Transverse colon (tissue), 4 donors: ENCODE data around the gene PLEKHH2. TPM values are rescaled to one million over a fixed set of nuclear protein-coding genes. Genes with fewer than 3 reads are reported as not detected.

ENCODE experiments used
- DNase-seq: peaks from one replicate; pipeline ENCODE4 v3.0.0-alpha.2; 2019
- H3K27ac ChIP-seq, 4 donors: fragments of 200-600 bp; sonication (generic); 2 replicates each; pipeline ENCODE4 v1.5.1; 2016 to 2018; ENCODE audit warnings: inconsistent platforms in 4 of 4
- H3K27me3 ChIP-seq: fragments of 200-600 bp; sonication (generic); 2 replicates; pipeline ENCODE4 v1.5.1; 2017; ENCODE audit warnings: inconsistent platforms
- H3K36me3 ChIP-seq, 4 donors: fragments of 200-600 bp; sonication (generic); 2 replicates each; pipeline ENCODE4 v1.5.1; 2017 to 2019; ENCODE audit warnings: inconsistent platforms in 4 of 4
- H3K4me1 ChIP-seq, 4 donors: fragments of 200-600 bp; sonication (generic); 2 replicates each; pipeline ENCODE4 v1.5.1; 2017 to 2020; ENCODE audit warnings: inconsistent platforms in 4 of 4
- H3K4me3 ChIP-seq, 4 donors: fragments of 200-600 bp; sonication (generic); 1 replicate in 1 of 4; 2 replicates in 3 of 4; pipeline versions ENCODE4 v1.5.1 to v1.6.1; 2017 to 2019; ENCODE audit warnings: inconsistent platforms in 4 of 4
- H3K9me3 ChIP-seq, 2 donors: fragments of 200-600 bp; sonication (generic); 2 replicates each; pipeline ENCODE4 v1.5.1; 2017 to 2019; ENCODE audit warnings: inconsistent platforms in 2 of 2
- EP300 ChIP-seq: sonication (generic); formaldehyde crosslinking; IDR thresholded peaks from one replicate; pipeline ENCODE4 v1.6.1; 2017; ENCODE audit warnings: antibody characterized with exemption, low read depth
- POLR2A ChIP-seq: fragments of 450-650 bp; IDR thresholded peaks from one replicate; pipeline ENCODE4 v1.6.1; 2016; ENCODE audit warnings: antibody characterized with exemption, mild to moderate bottlenecking, moderate library complexity
- POLR2AphosphoS5 ChIP-seq, 3 donors: sonication (generic); formaldehyde crosslinking; IDR thresholded peaks; one replicate each; pipeline ENCODE4 v1.6.1; 2016; ENCODE audit warnings: antibody characterized with exemption in 3 of 3
- WGBS, 2 donors: methylation state at CpG; one replicate each; pipeline ENCODE4 v1.1.5; 2018; ENCODE audit warnings: low coverage in 1 of 2; 5-methylcytosine and 5-hydroxymethylcytosine counted together
- in situ Hi-C, 4 donors: fragments of 200-750 bp; cut with MboI; loops; one replicate each; pipeline versions ENCODE4 v1.15.0 to v1.15.1; 2017; ENCODE audit warnings: low sequenced_read_pairs in 3 of 4, low pct_ligation_motif_present in 1 of 4, low pct_unique_long_range_greater_than_20kb in 1 of 4
- intact Hi-C: fragments of 100-400 bp; cut with DNase I; formaldehyde crosslinking; loops from one replicate; pipeline ENCODE4 v1.15.1; 2023; ENCODE audit warnings: low total_unique reads
- total RNA-seq, 4 donors: library from RNA; depleted of rRNA; stranded (reverse); fragments of >200 nt; gene quantifications; one replicate each; pipeline ENCODE4 v1.1.0, GENCODE V29; 2016
- TF ChIP-seq, protein P1 (sequence below), 5 experiments: fragments of 200-600 bp in 3 of 5; fragments of 450-650 bp in 2 of 5; sonication (generic) in 3 of 5; IDR thresholded peaks; 1 replicate in 2 of 5; 2 replicates in 3 of 5; pipeline ENCODE4 v1.5.1; 2016 to 2017; ENCODE audit warnings: antibody characterized with exemption in 5 of 5, inconsistent platforms in 3 of 5, mild to moderate bottlenecking in 2 of 5, moderate library complexity in 1 of 5

The PLEKHH2 gene
- total RNA-seq, 4 donors from 2014 or later: 7.2 to 32.4 (median 12.3) TPM

DNA sequence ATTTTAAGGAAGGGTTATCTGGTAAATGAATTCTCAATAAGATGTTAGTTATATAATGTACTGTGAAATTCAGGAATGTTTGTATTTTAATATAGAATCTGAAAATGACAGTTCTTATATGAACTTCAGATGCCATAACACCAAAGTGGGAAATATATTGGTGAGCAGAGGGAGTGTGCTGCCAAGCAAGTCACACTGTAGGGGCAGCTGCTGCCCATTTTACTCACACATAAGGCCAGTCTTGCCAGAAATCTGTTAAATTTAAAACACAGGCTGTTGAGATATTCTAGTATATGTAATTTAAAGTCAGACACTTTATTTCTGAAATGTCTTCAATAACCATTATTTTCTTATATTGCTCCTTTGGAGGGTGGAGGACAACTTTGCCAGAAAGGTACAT lies 73.8 kb downstream of the PLEKHH2 start:
- Histone ChIP-seq H3K4me1 (peaks cover 0 to 4% (median 0%) of the 10 kb centered on the region in 4 donors), H3K9me3 (no peaks in the 10 kb centered on the region), H3K27ac (no peak overlapping the region), H3K27me3 (peaks cover 5% of the 10 kb centered on the region), H3K4me3 (no peak overlapping the region), H3K36me3 (no peaks in the 10 kb centered on the region)
- no peak for DNase-seq
- intact Hi-C loops: no loop called here
- TF ChIP-seq EP300: no peak
- TF ChIP-seq, protein P1, sequence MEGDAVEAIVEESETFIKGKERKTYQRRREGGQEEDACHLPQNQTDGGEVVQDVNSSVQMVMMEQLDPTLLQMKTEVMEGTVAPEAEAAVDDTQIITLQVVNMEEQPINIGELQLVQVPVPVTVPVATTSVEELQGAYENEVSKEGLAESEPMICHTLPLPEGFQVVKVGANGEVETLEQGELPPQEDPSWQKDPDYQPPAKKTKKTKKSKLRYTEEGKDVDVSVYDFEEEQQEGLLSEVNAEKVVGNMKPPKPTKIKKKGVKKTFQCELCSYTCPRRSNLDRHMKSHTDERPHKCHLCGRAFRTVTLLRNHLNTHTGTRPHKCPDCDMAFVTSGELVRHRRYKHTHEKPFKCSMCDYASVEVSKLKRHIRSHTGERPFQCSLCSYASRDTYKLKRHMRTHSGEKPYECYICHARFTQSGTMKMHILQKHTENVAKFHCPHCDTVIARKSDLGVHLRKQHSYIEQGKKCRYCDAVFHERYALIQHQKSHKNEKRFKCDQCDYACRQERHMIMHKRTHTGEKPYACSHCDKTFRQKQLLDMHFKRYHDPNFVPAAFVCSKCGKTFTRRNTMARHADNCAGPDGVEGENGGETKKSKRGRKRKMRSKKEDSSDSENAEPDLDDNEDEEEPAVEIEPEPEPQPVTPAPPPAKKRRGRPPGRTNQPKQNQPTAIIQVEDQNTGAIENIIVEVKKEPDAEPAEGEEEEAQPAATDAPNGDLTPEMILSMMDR (IDR thresholded peaks at IDR 0.05): no peak
- TF ChIP-seq POLR2AphosphoS5 (IDR thresholded peaks at IDR 0.05): no peak
- no peak for TF ChIP-seq POLR2A
- in situ Hi-C loops: no loop called here

DNA sequence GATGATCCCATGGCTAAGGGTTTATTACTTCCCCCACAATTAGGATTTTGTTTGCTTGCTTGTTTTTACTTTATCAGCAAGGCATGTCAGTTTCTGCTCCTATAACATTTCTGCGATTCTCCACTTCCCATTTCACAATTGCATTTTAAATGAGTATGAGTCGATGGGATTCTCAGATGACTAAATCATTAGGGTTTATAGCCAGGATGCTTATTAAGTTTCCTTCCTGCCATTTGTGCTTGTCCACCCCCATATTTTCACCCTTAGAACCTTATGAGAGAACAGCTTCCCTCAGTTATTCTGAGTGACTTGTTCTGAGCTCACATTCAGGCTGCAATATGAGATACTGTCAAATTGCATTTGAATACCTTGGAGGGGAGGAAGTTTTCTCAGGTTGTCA lies 77.1 kb downstream of the PLEKHH2 start:
- Histone ChIP-seq H3K4me3 (no peak overlapping the region), H3K36me3 (no peaks in the 10 kb centered on the region), H3K27ac (no peak overlapping the region), H3K4me1 (no peaks in the 10 kb centered on the region), H3K27me3 (no peaks in the 10 kb centered on the region), H3K9me3 (no peaks in the 10 kb centered on the region)
- in situ Hi-C loops (no loop called here), intact Hi-C loops (no loop called here)
- no peak for DNase-seq
- WGBS, 2 donors: 43 to 65% methylated on average over 2 of the region's 2 CpGs
- TF ChIP-seq POLR2AphosphoS5 (IDR thresholded peaks at IDR 0.05) (no peak), POLR2A (no peak), EP300 (no peak)
- TF ChIP-seq, protein P1 (IDR thresholded peaks at IDR 0.05): no peak

DNA sequence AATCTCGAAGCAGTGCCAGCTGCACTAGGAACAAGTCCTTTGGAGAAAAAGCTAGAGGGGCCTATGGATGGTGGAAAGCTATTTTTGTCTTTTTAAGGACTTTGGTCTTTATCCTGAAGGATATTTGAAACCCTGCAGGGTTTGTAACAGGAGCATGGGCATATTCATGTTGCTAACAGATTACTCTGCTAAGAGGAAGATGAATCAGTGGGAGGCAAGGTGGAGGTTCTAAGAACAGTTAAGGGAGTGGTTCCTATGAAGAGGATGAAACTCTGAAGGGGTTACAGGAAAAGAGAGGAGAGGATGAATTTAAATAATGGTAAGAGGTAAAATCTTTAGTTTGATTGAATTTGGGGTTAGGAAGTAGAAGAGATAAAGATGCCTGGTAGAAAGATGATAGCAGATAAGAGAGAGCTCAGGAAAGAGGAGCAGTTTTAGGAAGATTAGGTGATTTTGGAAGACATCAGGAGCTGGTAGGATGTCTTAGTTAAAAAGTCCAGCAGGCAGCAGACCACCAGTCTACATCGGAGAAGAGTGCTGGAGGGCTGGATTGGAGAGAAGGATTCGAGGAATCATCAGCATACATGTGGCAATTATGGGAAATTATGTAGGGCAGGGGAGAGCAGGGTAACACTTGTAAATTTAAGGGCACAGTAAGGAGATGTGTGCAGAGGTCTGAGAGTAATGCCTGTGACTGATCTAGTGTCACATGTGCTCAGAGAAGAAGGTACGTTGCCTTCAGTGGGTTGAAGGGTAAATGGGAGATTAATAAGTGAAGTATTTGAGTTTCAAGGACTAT lies 78.4 kb downstream of the PLEKHH2 start:
- Histone ChIP-seq H3K36me3 (no peaks in the 10 kb centered on the region), H3K27ac (no peak overlapping the region), H3K27me3 (no peaks in the 10 kb centered on the region), H3K4me3 (no peak overlapping the region), H3K9me3 (no peaks in the 10 kb centered on the region), H3K4me1 (no peaks in the 10 kb centered on the region)
- in situ Hi-C loops: no loop called here
- no peak for DNase-seq
- intact Hi-C loops: no loop called here
- 81 to 82% methylated on average over 3 to 4 of the region's 4 CpGs for WGBS, 2 donors
- TF ChIP-seq EP300: no peak
- no peak for TF ChIP-seq POLR2A

DNA sequence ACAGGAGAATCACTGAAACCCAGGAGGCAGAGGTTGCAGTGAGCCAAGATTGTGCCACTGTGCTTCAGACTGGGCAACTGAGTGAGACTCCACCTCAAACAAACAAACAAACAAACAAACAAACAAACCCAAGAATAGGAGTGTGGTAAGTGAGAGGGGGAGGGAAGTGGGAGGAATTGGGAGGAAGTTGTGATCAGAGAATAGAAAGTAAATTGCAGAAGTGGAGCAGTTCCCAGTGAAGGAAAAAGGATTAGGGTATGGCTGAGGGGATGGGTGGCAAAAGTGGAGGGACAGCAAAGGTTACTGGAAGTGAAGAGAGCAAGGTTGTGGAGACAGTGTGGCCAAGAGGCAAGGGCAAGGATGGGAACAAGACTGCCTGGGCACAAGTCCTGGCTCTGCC lies 80.3 kb downstream of the PLEKHH2 start:
- H3K36me3 ChIP-seq: no peaks in the 10 kb centered on the region
- DNase-seq: no peak
- intact Hi-C loops (no loop called here), in situ Hi-C loops (no loop called here)
- no peaks in the 10 kb centered on the region for H3K27me3 ChIP-seq
- TF ChIP-seq POLR2A: no peak
- TF ChIP-seq POLR2AphosphoS5 (IDR thresholded peaks at IDR 0.05): no peak
- no peak for TF ChIP-seq EP300
- TF ChIP-seq, protein P1 (IDR thresholded peaks at IDR 0.05): no peak
- no peaks in the 10 kb centered on the region for H3K4me1 ChIP-seq
- no peaks in the 10 kb centered on the region for H3K9me3 ChIP-seq
- H3K27ac ChIP-seq: no peak overlapping the region
- H3K4me3 ChIP-seq: no peak overlapping the region

DNA sequence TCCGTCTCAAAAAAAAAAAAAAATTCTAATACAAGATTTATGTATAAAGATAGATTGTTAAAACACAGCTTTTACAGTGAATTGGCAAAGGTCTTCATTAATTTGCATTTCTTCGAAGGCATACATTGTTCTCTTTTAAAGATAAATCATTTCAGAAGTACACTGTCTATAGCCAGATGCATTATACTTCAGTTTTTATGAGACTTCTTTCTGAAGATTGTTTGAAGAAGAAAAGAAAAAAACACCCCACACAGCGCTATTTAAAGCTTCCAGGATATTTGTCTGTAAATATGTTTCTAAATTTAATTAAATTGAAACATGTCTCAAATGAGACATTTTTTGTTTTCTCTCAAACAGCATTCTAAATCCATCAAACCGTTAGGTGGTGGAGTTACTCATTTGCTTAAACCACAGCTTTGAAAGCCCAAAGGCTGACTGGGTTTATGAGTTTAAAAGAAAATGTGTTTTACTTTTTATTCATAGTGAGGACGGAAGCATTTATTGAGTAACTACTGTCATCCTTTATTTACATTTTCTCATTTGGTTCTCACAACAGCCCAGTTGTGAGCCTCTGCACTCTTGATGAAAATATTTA lies 81.6 kb downstream of the PLEKHH2 start:
- Histone ChIP-seq H3K4me1 (no peaks in the 10 kb centered on the region), H3K36me3 (no peaks in the 10 kb centered on the region), H3K4me3 (no peak overlapping the region), H3K27ac (no peak overlapping the region), H3K9me3 (no peaks in the 10 kb centered on the region), H3K27me3 (no peaks in the 10 kb centered on the region)
- in situ Hi-C loops: no loop called here
- TF ChIP-seq, protein P1 (IDR thresholded peaks at IDR 0.05): no peak
- TF ChIP-seq POLR2A: no peak
- WGBS, 2 donors: 57 to 63% methylated on average over 5 of the region's 5 CpGs
- intact Hi-C loops: no loop called here
- no peak for DNase-seq
